Measurements from ENCODE around the gene LIX1L. TPM values are rescaled to one million over a fixed set of nuclear protein-coding genes. Genes with fewer than 3 reads are reported as not detected.
A peak's percentile ranks its signal among the peaks of the same experiment; 100 is the strongest.

The LIX1L gene
- total and polyA plus RNA-seq, 8 donors = 2.9 to 10.3 (median 5.6) TPM

- intact Hi-C loops (cut with DNase I) = loop anchor here in 1 of 3 donors (10.0 kb wide), 1 partner anchor 122 kb away; no protein-coding TSS in a partner anchor
- DNase-seq (peak in 4 of 6 donors; percentile 27 to 46 (median 42)), FAIRE-seq (no peak), ATAC-seq (peak in 3 of 4 donors; percentile 13 to 20 (median 17))
- TF ChIP-seq, protein P1, sequence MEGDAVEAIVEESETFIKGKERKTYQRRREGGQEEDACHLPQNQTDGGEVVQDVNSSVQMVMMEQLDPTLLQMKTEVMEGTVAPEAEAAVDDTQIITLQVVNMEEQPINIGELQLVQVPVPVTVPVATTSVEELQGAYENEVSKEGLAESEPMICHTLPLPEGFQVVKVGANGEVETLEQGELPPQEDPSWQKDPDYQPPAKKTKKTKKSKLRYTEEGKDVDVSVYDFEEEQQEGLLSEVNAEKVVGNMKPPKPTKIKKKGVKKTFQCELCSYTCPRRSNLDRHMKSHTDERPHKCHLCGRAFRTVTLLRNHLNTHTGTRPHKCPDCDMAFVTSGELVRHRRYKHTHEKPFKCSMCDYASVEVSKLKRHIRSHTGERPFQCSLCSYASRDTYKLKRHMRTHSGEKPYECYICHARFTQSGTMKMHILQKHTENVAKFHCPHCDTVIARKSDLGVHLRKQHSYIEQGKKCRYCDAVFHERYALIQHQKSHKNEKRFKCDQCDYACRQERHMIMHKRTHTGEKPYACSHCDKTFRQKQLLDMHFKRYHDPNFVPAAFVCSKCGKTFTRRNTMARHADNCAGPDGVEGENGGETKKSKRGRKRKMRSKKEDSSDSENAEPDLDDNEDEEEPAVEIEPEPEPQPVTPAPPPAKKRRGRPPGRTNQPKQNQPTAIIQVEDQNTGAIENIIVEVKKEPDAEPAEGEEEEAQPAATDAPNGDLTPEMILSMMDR (IDR thresholded peaks at IDR 0.05) = no peak
- no peaks in the 10 kb centered on the region for H3K9me3 ChIP-seq
- peak overlapping the region; percentile 60 to 80 (median 70) for H3K27ac ChIP-seq
- peak overlapping the region in 1 of 4 donors; percentile 3 for H3K4me3 ChIP-seq
- WGBS, 2 donors = 22 to 23% methylated on average over 3 of the region's 3 CpGs
- H3K27me3 ChIP-seq = no peaks in the 10 kb centered on the region
- peaks cover 17 to 27% (median 21%) of the 10 kb centered on the region in 3 donors for H3K4me1 ChIP-seq
- no peaks in the 10 kb centered on the region for H3K36me3 ChIP-seq
Measured at GRCh38 chr1:145892486-145893087, 65.2 kb downstream of the LIX1L start.

GRCh38 chr1:145891587-145892485, 66.0 kb downstream of the LIX1L start:
- WGBS, 2 donors = 0 to 1% methylated on average over 6 of the region's 6 CpGs
- Histone ChIP-seq H3K9me3 (no peaks in the 10 kb centered on the region), H3K27me3 (no peaks in the 10 kb centered on the region), H3K4me1 (peaks cover 17 to 27% (median 21%) of the 10 kb centered on the region in 3 donors), H3K4me3 (peak overlapping the region in 1 of 4 donors; percentile 3), H3K36me3 (no peaks in the 10 kb centered on the region), H3K27ac (peak overlapping the region; percentile 60 to 80 (median 70))
- DNase-seq = peak; percentile 92 to 98 (median 95)
- ATAC-seq = peak; percentile 94 to 96 (median 95)
- intact Hi-C loops (cut with DNase I) = loop anchor here in 1 of 3 donors (10.0 kb wide), 1 partner anchor 123 kb away; no protein-coding TSS in a partner anchor
- no peak for FAIRE-seq
- TF ChIP-seq, protein P1 (IDR thresholded peaks at IDR 0.05) = peak; percentile 88 to 94 (median 92)

DNA sequence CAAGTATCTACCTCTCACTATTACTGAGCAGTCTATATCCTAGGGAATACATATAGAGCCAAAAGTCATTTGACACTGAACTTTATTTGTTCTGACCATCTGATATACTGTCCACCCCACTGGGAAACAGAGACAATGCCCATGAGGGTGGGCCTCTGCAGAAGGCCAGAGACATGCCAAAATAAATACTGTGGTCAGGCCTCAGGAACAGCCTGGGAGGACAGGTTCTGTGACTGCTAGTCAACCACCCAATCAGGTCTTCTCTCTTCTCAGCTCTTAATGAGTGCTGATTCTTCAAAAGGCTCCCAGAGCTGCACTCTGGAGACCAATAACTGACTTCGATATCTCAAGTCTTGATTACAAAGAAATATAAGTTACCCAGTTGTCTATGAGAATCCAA, 66.7 kb downstream of the LIX1L start:
- no peak for DNase-seq
- H3K27ac ChIP-seq = peak overlapping the region; percentile 60 to 80 (median 70)
- FAIRE-seq = no peak
- H3K4me3 ChIP-seq = no peak overlapping the region
- TF ChIP-seq, protein P1 (IDR thresholded peaks at IDR 0.05) = no peak
- peak in 2 of 4 donors; percentile 16 to 21 for ATAC-seq
- WGBS, 2 donors = 16 to 17% methylated on average over 1 of the region's 1 CpG
- intact Hi-C loops (cut with DNase I) = loop anchor here in 1 of 3 donors (10.0 kb wide), 1 partner anchor 124 kb away; no protein-coding TSS in a partner anchor
- H3K9me3 ChIP-seq = no peaks in the 10 kb centered on the region
- no peaks in the 10 kb centered on the region for H3K27me3 ChIP-seq
- peaks cover 17 to 27% (median 21%) of the 10 kb centered on the region in 3 donors for H3K4me1 ChIP-seq
- no peaks in the 10 kb centered on the region for H3K36me3 ChIP-seq

- FAIRE-seq (no peak), DNase-seq (no peak), ATAC-seq (no peak)
- intact Hi-C loops (cut with DNase I) = loop anchor here in 1 of 3 donors (10.0 kb wide), 1 partner anchor 125 kb away; no protein-coding TSS in a partner anchor
- 85 to 86% methylated on average over 3 of the region's 3 CpGs for WGBS, 2 donors
- TF ChIP-seq, protein P1 (IDR thresholded peaks at IDR 0.05) = no peak
- H3K9me3 ChIP-seq = no peaks in the 10 kb centered on the region
- H3K4me1 ChIP-seq = peaks cover 17 to 27% (median 21%) of the 10 kb centered on the region in 3 donors
- no peak overlapping the region for H3K27ac ChIP-seq
- no peak overlapping the region for H3K4me3 ChIP-seq
- no peaks in the 10 kb centered on the region for H3K36me3 ChIP-seq
- no peaks in the 10 kb centered on the region for H3K27me3 ChIP-seq
Measured at GRCh38 chr1:145889722-145890121, 68.1 kb downstream of the LIX1L start.
